ENCODE measurements around the gene OCEL1.

The OCEL1 gene

GRCh38 chr19:17237747-17238706 is 12.0 kb downstream of the OCEL1 start:
- DNase-seq, result no peak

GRCh38 chr19:17240062-17240752 is 14.2 kb downstream of the OCEL1 start:
- DNase-seq, result no peak

GRCh38 chr19:17240826-17241399 is 14.9 kb downstream of the OCEL1 start:
- DNase-seq, result no peak

- peak in 1 of 56 donors; percentile 10 for DNase-seq
These were observed 16.6 kb downstream of the OCEL1 start for GRCh38 chr19:17242431-17243208.

GRCh38 chr19:17243211-17243829 is 17.3 kb downstream of the OCEL1 start:
- DNase-seq, result peak in 1 of 56 donors; percentile 6

- peak in 5 of 56 donors; percentile 16 to 37 (median 28) for DNase-seq
These were observed 18.0 kb downstream of the OCEL1 start for GRCh38 chr19:17243830-17244617.

- peak in 3 of 56 donors; percentile 21 to 26 (median 24) for DNase-seq
These were observed 18.9 kb downstream of the OCEL1 start for GRCh38 chr19:17244618-17245534.

- no peak for DNase-seq
These were observed 19.5 kb downstream of the OCEL1 start, which contains the start of gene NR2F6 for GRCh38 chr19:17245535-17245984. Gene NR2F6 (minus strand): TSS chr19:17245919. CDS start chr19:17245220, 699 bp downstream.

GRCh38 chr19:17246681-17247425 is 20.8 kb downstream of the OCEL1 start:
- peak in 7 of 56 donors; percentile 15 to 51 (median 38) for DNase-seq

GRCh38 chr19:17248011-17248776 is 22.2 kb downstream of the OCEL1 start:
- DNase-seq, result no peak

- DNase-seq, result no peak
These were observed 24.0 kb downstream of the OCEL1 start for GRCh38 chr19:17249887-17250548.

GRCh38 chr19:17254636-17255035 is 28.6 kb downstream of the OCEL1 start:
- no peak for DNase-seq

- no peak for DNase-seq
These were observed 29.2 kb downstream of the OCEL1 start for GRCh38 chr19:17255150-17255621.

- no peak for DNase-seq
These were observed 30.1 kb downstream of the OCEL1 start for GRCh38 chr19:17256130-17256529.

- DNase-seq, result no peak
These were observed 33.2 kb downstream of the OCEL1 start for GRCh38 chr19:17259118-17259780.

GRCh38 chr19:17259934-17260333 is 33.9 kb downstream of the OCEL1 start:
- no peak for DNase-seq
